CD14-positive monocyte (primary cell): ENCODE data around the gene MRPL54. TPM values are rescaled to one million over a fixed set of nuclear protein-coding genes. Genes with fewer than 3 reads are reported as not detected.

Source experiments
- DNase-seq, 3 donors: peaks; one replicate each; pipeline ENCODE4 v3.0.0-alpha.2; 2011 to 2022
- H2AFZ ChIP-seq: 2 replicates; pipeline ENCODE4 v1.6.0; 2012; ENCODE audit warnings: mild to moderate bottlenecking, low read depth, low read length, inconsistent platforms; ENCODE audit not compliant: insufficient read depth, poor library complexity, severe bottlenecking
- H3K27ac ChIP-seq, 2 donors: 1 replicate in 1 of 2; 2 replicates in 1 of 2; pipeline ENCODE4 v1.5.1; 2012 to 2013; ENCODE audit warnings: low read length in 2 of 2, control low read depth in 1 of 2, inconsistent platforms in 1 of 2, low read depth in 1 of 2, mild to moderate bottlenecking in 1 of 2
- H3K27me3 ChIP-seq, 2 donors: one replicate each; pipeline versions ENCODE4 v1.6.0 to v1.6.1; 2011 to 2013; ENCODE audit warnings: low read length in 2 of 2; ENCODE audit not compliant: control insufficient read depth in 2 of 2, insufficient read depth in 2 of 2
- H3K36me3 ChIP-seq, 2 donors: replicated peaks in 1 of 2; 1 replicate in 1 of 2; 2 replicates in 1 of 2; pipeline versions ENCODE4 v1.5.1 to v1.6.1; 2012 to 2013; ENCODE audit warnings: low read length in 2 of 2, control low read depth in 1 of 2, inconsistent platforms in 1 of 2, mild to moderate bottlenecking in 1 of 2; ENCODE audit not compliant: insufficient read depth in 2 of 2, control insufficient read depth in 1 of 2
- H3K4me1 ChIP-seq, 2 donors: 1 replicate in 1 of 2; 2 replicates in 1 of 2; pipeline versions ENCODE4 v1.5.1 to v1.6.1; 2012 to 2013; ENCODE audit warnings: low read length in 2 of 2, control low read depth in 1 of 2, inconsistent platforms in 1 of 2, mild to moderate bottlenecking in 1 of 2, moderate library complexity in 1 of 2; ENCODE audit not compliant: insufficient read depth in 2 of 2, control insufficient read depth in 1 of 2
- H3K4me2 ChIP-seq: replicated peaks from 2 replicates; pipeline ENCODE3; 2012; ENCODE audit warnings: low read length, moderate library complexity, mild to moderate bottlenecking; ENCODE audit not compliant: poor library complexity, severe bottlenecking; ENCODE audit errors: extremely low read depth
- H3K4me3 ChIP-seq, 3 experiments: fragments of 200-600 bp in 1 of 3; sonication (generic) in 1 of 3; replicated peaks in 1 of 3; 1 replicate in 2 of 3; 2 replicates in 1 of 3; pipeline ENCODE4 v1.5.1; 2011 to 2013; ENCODE audit warnings: low read length in 3 of 3, mild to moderate bottlenecking in 3 of 3, control low read depth in 2 of 3, low read depth in 2 of 3, inconsistent platforms in 1 of 3, moderate library complexity in 1 of 3
- H3K79me2 ChIP-seq: 2 replicates; pipeline ENCODE4 v1.6.0; 2012; ENCODE audit warnings: mild to moderate bottlenecking, control low read depth, inconsistent platforms, low read length, moderate library complexity; ENCODE audit not compliant: insufficient read depth
- H3K9ac ChIP-seq: 2 replicates; pipeline ENCODE4 v1.6.0; 2017; ENCODE audit warnings: low read length, mild to moderate bottlenecking; ENCODE audit not compliant: insufficient read depth, poor library complexity, severe bottlenecking
- H3K9me3 ChIP-seq, 2 donors: replicated peaks in 1 of 2; 1 replicate in 1 of 2; 2 replicates in 1 of 2; pipeline versions ENCODE4 v1.5.1 to v1.6.1; 2012 to 2013; ENCODE audit warnings: low read length in 2 of 2, control low read depth in 1 of 2; ENCODE audit not compliant: control insufficient read depth in 1 of 2, insufficient read depth in 1 of 2
- H4K20me1 ChIP-seq: 2 replicates; pipeline ENCODE4 v1.6.0; 2012; ENCODE audit warnings: mild to moderate bottlenecking, low read length, control low read depth, moderate library complexity; ENCODE audit not compliant: insufficient read depth
- H3K27ac Mint-ChIP-seq, 7 donors: one replicate each; pipeline ENCODE4 v1.8.0; 2020; ENCODE audit warnings: mild to moderate bottlenecking in 7 of 7, mixed read lengths in 7 of 7, moderate library complexity in 6 of 7, inconsistent platforms in 2 of 7
- H3K27me3 Mint-ChIP-seq, 3 donors: one replicate each; pipeline ENCODE4 v1.8.0; 2021 to 2022; ENCODE audit warnings: low read depth in 3 of 3, mild to moderate bottlenecking in 3 of 3, mixed read lengths in 3 of 3, moderate library complexity in 3 of 3, inconsistent platforms in 1 of 3
- H3K36me3 Mint-ChIP-seq, 2 donors: one replicate each; pipeline ENCODE4 v1.8.0; 2020; ENCODE audit warnings: mixed read lengths in 2 of 2, inconsistent platforms in 1 of 2, mild to moderate bottlenecking in 1 of 2
- H3K4me1 Mint-ChIP-seq: one replicate; pipeline ENCODE4 v1.8.0; 2020; ENCODE audit warnings: mild to moderate bottlenecking, mixed read lengths
- H3K4me3 Mint-ChIP-seq, 2 donors: one replicate each; pipeline ENCODE4 v1.8.0; 2020; ENCODE audit warnings: mild to moderate bottlenecking in 2 of 2, mixed read lengths in 2 of 2, moderate library complexity in 1 of 2
- H3K9me3 Mint-ChIP-seq, 7 donors: one replicate each; pipeline ENCODE4 v1.8.0; 2020 to 2022; ENCODE audit warnings: mixed read lengths in 7 of 7, mild to moderate bottlenecking in 6 of 7, moderate library complexity in 6 of 7, inconsistent platforms in 2 of 7
- WGBS: methylation state at CpG from one replicate; pipeline ENCODE4 v1.1.5; 2013; ENCODE audit warnings: missing lambda C conversion rate; ENCODE audit not compliant: insufficient coverage; 5-methylcytosine and 5-hydroxymethylcytosine counted together
- intact Hi-C, 2 donors: fragments of 100-400 bp; cut with micrococcal nuclease; formaldehyde crosslinking; loops; one replicate each; pipeline versions ENCODE4 v1.15.0 to v1.15.1; 2023
- polyA plus RNA-seq, 3 donors: library from polyadenylated mRNA; depleted of rRNA in 1 of 3; unstranded in 2 of 3; stranded (reverse) in 1 of 3; fragments of 300-500 nt in 2 of 3; fragments of >200 nt in 1 of 3; fragmentation: Illumina TruSeq in 2 of 3; gene quantifications; 1 replicate in 2 of 3; 2 replicates in 1 of 3; pipeline ENCODE4 v1.2.3, GENCODE V29; 2012 to 2021
- TF ChIP-seq, protein P1 (sequence below): fragments of 200-600 bp; IDR thresholded peaks from one replicate; pipeline ENCODE4 v1.8.0; 2022; ENCODE audit warnings: antibody characterized with exemption, mild to moderate bottlenecking

The MRPL54 gene
- polyA plus RNA-seq, 3 donors = 39.9 to 133 (median 115) TPM

DNA sequence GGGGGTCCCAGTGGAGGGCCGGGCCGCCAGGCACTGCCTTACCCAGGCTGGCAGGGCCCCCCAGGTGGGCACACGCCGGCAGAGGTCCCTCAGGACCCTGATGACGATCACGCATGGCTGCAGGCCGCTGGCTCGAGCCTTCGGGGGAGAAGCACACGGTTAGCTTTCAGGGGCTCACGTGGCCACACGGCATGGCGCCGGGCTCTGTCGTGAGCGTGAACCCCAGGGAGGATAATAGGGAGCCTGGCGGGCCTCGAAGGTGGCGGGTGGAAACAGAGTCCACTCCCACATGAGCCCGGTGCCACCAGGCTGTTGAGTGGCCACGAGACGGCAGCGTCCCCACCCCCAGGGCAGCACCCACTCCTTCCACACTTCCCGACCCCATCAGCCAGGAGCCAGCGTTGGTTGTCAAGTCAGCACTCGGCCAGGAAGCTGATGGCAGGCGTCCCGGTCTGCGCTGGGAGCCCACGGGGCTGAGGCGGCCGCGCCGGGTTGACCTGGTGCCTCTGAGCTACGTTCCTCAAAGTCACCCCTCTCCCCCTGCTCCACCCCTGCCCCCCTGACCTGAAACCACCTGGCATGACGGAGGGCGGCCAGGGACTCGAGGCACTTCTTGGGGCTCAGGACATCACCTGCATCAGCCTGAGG lies 48.4 kb downstream of the MRPL54 start:
- Histone ChIP-seq H3K36me3 (no peaks in the 10 kb centered on the region), H2AFZ (no peak overlapping the region), H3K4me2 (no peak overlapping the region), H3K9ac (no peak overlapping the region), H4K20me1 (no peaks in the 10 kb centered on the region), H3K27me3 (no peaks in the 10 kb centered on the region), H3K27ac (no peak overlapping the region), H3K9me3 (peaks cover 7 to 9% of the 10 kb centered on the region in 2 donors), H3K4me3 (no peak overlapping the region), H3K79me2 (no peaks in the 10 kb centered on the region), H3K4me1 (peaks cover 8 to 14% of the 10 kb centered on the region in 2 donors)
- no peaks in the 10 kb centered on the region for H3K36me3 Mint-ChIP-seq
- WGBS = 77% methylated on average over 28 of the region's 38 CpGs
- peaks cover 2 to 16% (median 3%) of the 10 kb centered on the region in 3 donors for H3K27me3 Mint-ChIP-seq
- intact Hi-C loops = no loop called here
- no peak overlapping the region for H3K27ac Mint-ChIP-seq
- DNase-seq = no peak
- TF ChIP-seq, protein P1, sequence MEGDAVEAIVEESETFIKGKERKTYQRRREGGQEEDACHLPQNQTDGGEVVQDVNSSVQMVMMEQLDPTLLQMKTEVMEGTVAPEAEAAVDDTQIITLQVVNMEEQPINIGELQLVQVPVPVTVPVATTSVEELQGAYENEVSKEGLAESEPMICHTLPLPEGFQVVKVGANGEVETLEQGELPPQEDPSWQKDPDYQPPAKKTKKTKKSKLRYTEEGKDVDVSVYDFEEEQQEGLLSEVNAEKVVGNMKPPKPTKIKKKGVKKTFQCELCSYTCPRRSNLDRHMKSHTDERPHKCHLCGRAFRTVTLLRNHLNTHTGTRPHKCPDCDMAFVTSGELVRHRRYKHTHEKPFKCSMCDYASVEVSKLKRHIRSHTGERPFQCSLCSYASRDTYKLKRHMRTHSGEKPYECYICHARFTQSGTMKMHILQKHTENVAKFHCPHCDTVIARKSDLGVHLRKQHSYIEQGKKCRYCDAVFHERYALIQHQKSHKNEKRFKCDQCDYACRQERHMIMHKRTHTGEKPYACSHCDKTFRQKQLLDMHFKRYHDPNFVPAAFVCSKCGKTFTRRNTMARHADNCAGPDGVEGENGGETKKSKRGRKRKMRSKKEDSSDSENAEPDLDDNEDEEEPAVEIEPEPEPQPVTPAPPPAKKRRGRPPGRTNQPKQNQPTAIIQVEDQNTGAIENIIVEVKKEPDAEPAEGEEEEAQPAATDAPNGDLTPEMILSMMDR = no peak
- peaks cover 0 to 9% (median 4%) of the 10 kb centered on the region in 7 donors for H3K9me3 Mint-ChIP-seq
- H3K4me3 Mint-ChIP-seq = no peak overlapping the region
- peaks cover 7% of the 10 kb centered on the region for H3K4me1 Mint-ChIP-seq

- Histone ChIP-seq H3K27me3 (no peaks in the 10 kb centered on the region), H3K4me2 (no peak overlapping the region), H3K4me3 (no peak overlapping the region), H2AFZ (no peak overlapping the region), H3K36me3 (no peaks in the 10 kb centered on the region), H3K9me3 (no peaks in the 10 kb centered on the region), H3K4me1 (peaks cover 12 to 21% of the 10 kb centered on the region in 2 donors), H3K79me2 (no peaks in the 10 kb centered on the region), H4K20me1 (no peaks in the 10 kb centered on the region), H3K27ac (no peak overlapping the region), H3K9ac (no peak overlapping the region)
- Mint-ChIP-seq H3K36me3 (no peaks in the 10 kb centered on the region), H3K9me3 (peaks cover 0 to 4% (median 0%) of the 10 kb centered on the region in 7 donors), H3K27ac (peak overlapping the region in 1 of 7 donors; percentile 7), H3K4me1 (peaks cover 16% of the 10 kb centered on the region), H3K27me3 (peaks cover 8 to 16% (median 9%) of the 10 kb centered on the region in 3 donors), H3K4me3 (no peak overlapping the region)
- intact Hi-C loops = no loop called here
- TF ChIP-seq, protein P1 = no peak
- 88% methylated on average over 15 of the region's 22 CpGs for WGBS
- DNase-seq = no peak
Observed at GRCh38 chr19:3813473-3814392, 51.3 kb downstream of the MRPL54 start.
